HT1080 (cell line): ENCODE measurements around the gene HLA-C. TPM values are rescaled to one million over a fixed set of nuclear protein-coding genes. Genes with fewer than 3 reads are reported as not detected.
A peak's percentile ranks its signal among the peaks of the same experiment; 100 is the strongest.
"Not testable (repeated sequence)": the region's sequence is repeated elsewhere in the genome, so short reads cannot be mapped to it uniquely, and the experiment has no call there.

Experiments
- DNase-seq: peaks from one replicate; pipeline ENCODE4 v3.0.0-alpha.2; 2015; ENCODE audit warnings: low read depth
- polyA plus RNA-seq, 2 experiments: library from polyadenylated mRNA; depleted of rRNA; stranded (reverse); fragments of >200 nt; gene quantifications; 2 replicates each; pipeline ENCODE4 v1.2.3, GENCODE V29; 2015
- total RNA-seq: library from RNA; depleted of rRNA; stranded (reverse); fragments of >200 nt; shearing (Covaris generic); gene quantifications from 2 replicates; pipeline ENCODE4 v1.2.3, GENCODE V29; 2014; rRNA removed

Gene HLA-C
- 18.8 and 23.1 TPM in 2 replicates for total RNA-seq
- polyA plus RNA-seq (2015; cell fraction: cytosol; rRNA removed) = 24.2 and 43.0 TPM in 2 replicates
- 36.8 and 57.0 TPM in 2 replicates for polyA plus RNA-seq (2015; cell fraction: nucleus; rRNA removed)

- DNase-seq = peak; percentile 85
These were observed at the start of gene HLA-C for GRCh38 chr6:31271641-31272357. HLA-C (minus strand) TSS chr6:31272092; CDS start chr6:31272071, 21 bp downstream.

GRCh38 chr6:31321005-31321707 is 49.3 kb upstream of the HLA-C start:
- no peak for DNase-seq

- DNase-seq = no peak
These were observed 45.1 kb upstream of the HLA-C start for GRCh38 chr6:31317036-31317435.

- DNase-seq = no peak
These were observed 37.7 kb upstream of the HLA-C start for GRCh38 chr6:31309641-31310040.

- no peak for DNase-seq
These were observed 36.9 kb upstream of the HLA-C start for GRCh38 chr6:31308845-31309175.

- no peak for DNase-seq
These were observed 36.4 kb upstream of the HLA-C start for GRCh38 chr6:31308050-31308844.

GRCh38 chr6:31307669-31308049 is 35.8 kb upstream of the HLA-C start:
- no peak for DNase-seq

GRCh38 chr6:31305703-31306219 is 33.9 kb upstream of the HLA-C start:
- DNase-seq = no peak

- DNase-seq = peak; percentile 36
These were observed 32.8 kb upstream of the HLA-C start for GRCh38 chr6:31304683-31305082.

GRCh38 chr6:31300797-31301196 is 28.9 kb upstream of the HLA-C start:
- no peak for DNase-seq

GRCh38 chr6:31299947-31300346 is 28.1 kb upstream of the HLA-C start:
- no peak for DNase-seq

- DNase-seq = no peak
These were observed 27.6 kb upstream of the HLA-C start for GRCh38 chr6:31299511-31299910.

- no peak for DNase-seq
These were observed 22.2 kb upstream of the HLA-C start for GRCh38 chr6:31294056-31294455.

- DNase-seq = peak; percentile 4
These were observed 21.5 kb upstream of the HLA-C start for GRCh38 chr6:31293343-31293742.

GRCh38 chr6:31289788-31290187 is 17.9 kb upstream of the HLA-C start:
- no peak for DNase-seq

GRCh38 chr6:31287619-31288018 is 15.7 kb upstream of the HLA-C start:
- DNase-seq = no peak

- DNase-seq = no peak
These were observed 14.1 kb upstream of the HLA-C start for GRCh38 chr6:31285982-31286381.

GRCh38 chr6:31285486-31285885 is 13.6 kb upstream of the HLA-C start:
- no peak for DNase-seq

GRCh38 chr6:31279647-31280046 is 7.8 kb upstream of the HLA-C start:
- DNase-seq = not testable (repeated sequence)

GRCh38 chr6:31272836-31273626 is 1.1 kb upstream of the HLA-C start:
- DNase-seq = no peak

- DNase-seq = no peak
These were observed 544 bp upstream of the HLA-C start for GRCh38 chr6:31272436-31272835.
